Measurements from ENCODE around the gene ZNF831.

The ZNF831 gene

DNA sequence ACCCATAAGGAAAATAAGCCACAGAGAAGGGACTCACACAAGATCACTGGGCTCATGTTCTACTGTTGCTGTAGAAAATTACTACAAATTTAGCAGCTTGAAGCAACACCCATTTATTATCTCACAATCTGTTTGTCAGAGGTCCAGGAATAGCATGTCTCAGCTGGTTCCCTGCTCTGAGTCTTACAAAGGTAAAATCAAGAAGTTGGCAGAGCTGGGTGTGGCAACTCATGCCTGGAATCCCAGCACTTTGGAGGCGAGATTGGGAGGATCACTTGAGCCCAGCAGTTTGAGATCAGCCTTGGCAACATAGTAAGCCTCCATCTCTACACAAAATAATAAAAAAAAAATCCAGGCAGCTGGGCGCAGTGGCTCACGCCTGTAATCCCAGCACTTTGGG lies 28.5 kb upstream of the ZNF831 start:
- H3K36me3 ChIP-seq, result no peaks in the 10 kb centered on the region
- H3K9me3 ChIP-seq, result no peaks in the 10 kb centered on the region
- H3K27ac ChIP-seq, result no peak overlapping the region
- TF ChIP-seq, protein P1, sequence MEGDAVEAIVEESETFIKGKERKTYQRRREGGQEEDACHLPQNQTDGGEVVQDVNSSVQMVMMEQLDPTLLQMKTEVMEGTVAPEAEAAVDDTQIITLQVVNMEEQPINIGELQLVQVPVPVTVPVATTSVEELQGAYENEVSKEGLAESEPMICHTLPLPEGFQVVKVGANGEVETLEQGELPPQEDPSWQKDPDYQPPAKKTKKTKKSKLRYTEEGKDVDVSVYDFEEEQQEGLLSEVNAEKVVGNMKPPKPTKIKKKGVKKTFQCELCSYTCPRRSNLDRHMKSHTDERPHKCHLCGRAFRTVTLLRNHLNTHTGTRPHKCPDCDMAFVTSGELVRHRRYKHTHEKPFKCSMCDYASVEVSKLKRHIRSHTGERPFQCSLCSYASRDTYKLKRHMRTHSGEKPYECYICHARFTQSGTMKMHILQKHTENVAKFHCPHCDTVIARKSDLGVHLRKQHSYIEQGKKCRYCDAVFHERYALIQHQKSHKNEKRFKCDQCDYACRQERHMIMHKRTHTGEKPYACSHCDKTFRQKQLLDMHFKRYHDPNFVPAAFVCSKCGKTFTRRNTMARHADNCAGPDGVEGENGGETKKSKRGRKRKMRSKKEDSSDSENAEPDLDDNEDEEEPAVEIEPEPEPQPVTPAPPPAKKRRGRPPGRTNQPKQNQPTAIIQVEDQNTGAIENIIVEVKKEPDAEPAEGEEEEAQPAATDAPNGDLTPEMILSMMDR (IDR thresholded peaks at IDR 0.05), result no peak
- H3K4me1 ChIP-seq (ENCODE audit: control insufficient read depth in 1 of 2, insufficient read depth in 1 of 2, low read depth in 1 of 2, low read length in 1 of 2), result no peaks in the 10 kb centered on the region
- peaks cover 7% of the 10 kb centered on the region for H3K27me3 ChIP-seq
- H3K4me3 ChIP-seq (ENCODE audit: low read depth in 1 of 2, low read length in 1 of 2), result no peak overlapping the region

DNA sequence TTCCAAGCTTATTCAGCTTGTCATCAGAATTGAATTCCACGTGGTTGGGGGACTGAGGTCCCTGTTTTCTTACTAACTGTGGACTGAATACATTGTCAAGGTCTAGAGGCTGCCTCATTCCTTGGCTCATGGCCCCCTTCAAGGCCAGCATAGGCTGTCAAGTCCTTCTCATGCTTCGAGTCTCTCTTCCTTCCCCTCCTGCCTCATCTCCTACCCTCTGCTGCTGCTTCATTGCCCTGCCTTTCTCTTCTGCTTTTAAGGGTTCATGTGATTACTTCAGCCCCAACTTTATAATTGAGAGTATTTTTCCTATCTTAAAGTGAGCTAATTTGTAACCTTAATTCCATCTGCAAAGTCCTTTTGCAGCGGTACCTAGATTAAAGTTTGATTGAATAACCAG lies 27.6 kb upstream of the ZNF831 start:
- no peak overlapping the region for H3K4me3 ChIP-seq (ENCODE audit: low read depth in 1 of 2, low read length in 1 of 2)
- TF ChIP-seq, protein P1 (IDR thresholded peaks at IDR 0.05), result no peak
- H3K27ac ChIP-seq, result no peak overlapping the region
- H3K4me1 ChIP-seq (ENCODE audit: control insufficient read depth in 1 of 2, insufficient read depth in 1 of 2, low read depth in 1 of 2, low read length in 1 of 2), result no peaks in the 10 kb centered on the region
- peaks cover 7% of the 10 kb centered on the region for H3K27me3 ChIP-seq
- H3K36me3 ChIP-seq, result no peaks in the 10 kb centered on the region
- H3K9me3 ChIP-seq, result no peaks in the 10 kb centered on the region

DNA sequence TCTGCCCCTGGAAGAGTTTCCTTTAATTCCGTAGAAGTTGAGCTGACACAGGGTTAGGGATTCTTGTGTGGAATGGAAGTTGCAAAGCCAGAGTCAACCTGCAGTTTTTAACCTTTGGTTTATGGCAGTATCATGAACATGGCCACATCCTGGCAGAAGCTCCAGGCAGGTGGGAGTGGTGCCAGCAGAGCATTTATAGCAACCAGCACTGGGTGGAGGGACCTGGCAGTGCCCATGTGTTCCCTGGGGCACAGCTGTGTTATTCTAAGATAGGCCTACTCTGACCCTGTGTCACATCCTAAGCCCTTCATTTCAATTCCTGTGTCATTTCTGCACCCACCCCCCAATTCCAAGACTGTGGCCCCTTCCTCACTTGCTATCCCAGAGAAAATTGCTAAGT lies 26.1 kb upstream of the ZNF831 start:
- Histone ChIP-seq H3K4me3 (ENCODE audit: low read depth in 1 of 2, low read length in 1 of 2) (no peak overlapping the region), H3K36me3 (no peaks in the 10 kb centered on the region), H3K4me1 (ENCODE audit: control insufficient read depth in 1 of 2, insufficient read depth in 1 of 2, low read depth in 1 of 2, low read length in 1 of 2) (no peaks in the 10 kb centered on the region), H3K9me3 (no peaks in the 10 kb centered on the region), H3K27me3 (peaks cover 7% of the 10 kb centered on the region), H3K27ac (no peak overlapping the region)
- TF ChIP-seq, protein P1 (IDR thresholded peaks at IDR 0.05), result no peak

DNA sequence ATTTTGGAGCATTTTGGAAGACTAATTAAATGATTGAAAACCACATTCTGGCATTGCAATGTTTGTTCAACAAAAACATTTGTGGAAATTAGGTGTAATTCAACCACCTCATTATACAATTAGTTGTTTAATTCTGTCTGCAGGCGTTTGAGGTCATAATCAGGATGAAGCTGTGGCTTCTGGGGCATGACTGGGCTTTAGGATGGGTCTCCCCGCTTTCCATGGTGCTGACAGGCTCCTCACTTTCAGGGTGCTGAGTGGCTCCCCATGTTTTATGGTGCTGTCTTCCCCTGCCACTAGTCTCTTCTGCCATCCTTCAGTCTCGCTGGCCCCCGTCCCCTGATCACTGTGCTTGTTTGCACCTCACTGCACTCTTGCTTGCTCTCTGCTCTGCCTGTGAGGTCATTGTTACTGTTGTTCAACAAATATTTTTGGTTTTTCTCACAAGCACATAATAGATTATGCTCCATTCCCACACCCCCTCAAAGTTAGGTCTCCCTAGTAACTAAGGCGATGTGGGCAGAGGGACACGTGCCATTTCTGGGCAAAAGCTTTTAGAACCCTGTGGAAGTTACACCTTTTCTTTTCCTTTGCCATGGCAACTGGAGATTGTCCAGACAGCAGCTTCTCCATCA lies 25.4 kb upstream of the ZNF831 start:
- Histone ChIP-seq H3K27me3 (peaks cover 7% of the 10 kb centered on the region), H3K36me3 (no peaks in the 10 kb centered on the region), H3K27ac (no peak overlapping the region), H3K9me3 (no peaks in the 10 kb centered on the region), H3K4me1 (ENCODE audit: control insufficient read depth in 1 of 2, insufficient read depth in 1 of 2, low read depth in 1 of 2, low read length in 1 of 2) (no peaks in the 10 kb centered on the region), H3K4me3 (ENCODE audit: low read depth in 1 of 2, low read length in 1 of 2) (no peak overlapping the region)
- TF ChIP-seq, protein P1 (IDR thresholded peaks at IDR 0.05), result no peak

DNA sequence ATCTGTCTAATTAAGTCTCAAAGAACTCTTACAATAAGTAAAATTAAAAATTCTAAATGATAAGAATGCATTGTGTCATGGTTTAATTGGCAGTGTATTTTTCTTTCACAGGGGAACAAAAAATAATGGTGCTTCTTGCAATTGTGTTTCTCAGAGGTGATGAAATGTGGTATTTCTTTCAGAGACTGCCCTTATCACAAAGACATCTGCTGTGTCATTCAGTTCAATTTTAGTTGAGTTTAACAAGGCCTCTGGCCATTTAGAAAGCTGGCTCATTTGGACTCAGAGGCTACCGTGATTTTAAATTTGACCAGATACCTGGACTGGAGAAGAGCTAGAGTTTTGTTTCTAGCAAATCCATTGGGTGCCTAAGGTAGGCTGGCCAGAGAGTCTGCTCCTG lies 23.6 kb upstream of the ZNF831 start:
- Histone ChIP-seq H3K27me3 (peaks cover 17% of the 10 kb centered on the region), H3K27ac (no peak overlapping the region), H3K4me3 (ENCODE audit: low read depth in 1 of 2, low read length in 1 of 2) (no peak overlapping the region), H3K4me1 (ENCODE audit: control insufficient read depth in 1 of 2, insufficient read depth in 1 of 2, low read depth in 1 of 2, low read length in 1 of 2) (no peaks in the 10 kb centered on the region), H3K36me3 (no peaks in the 10 kb centered on the region), H3K9me3 (no peaks in the 10 kb centered on the region)
- TF ChIP-seq, protein P1 (IDR thresholded peaks at IDR 0.05), result no peak
